SU-DHL-6 (cell line): Measurements from ENCODE around the gene CCDC85A.

Experiments used
- H2AFZ ChIP-seq: fragments of 200-600 bp; sonication (generic); 2 replicates; pipeline ENCODE4 v1.6.1; 2014; ENCODE audit warnings: low read depth, mild to moderate bottlenecking, moderate library complexity, mixed read lengths, antibody characterized with exemption, low read length; ENCODE audit not compliant: severe bottlenecking
- H3F3A ChIP-seq: fragments of 200-600 bp; shearing (Covaris generic); 2 replicates; pipeline ENCODE4 v1.6.0; 2016; ENCODE audit warnings: antibody characterized with exemption, mild to moderate bottlenecking; ENCODE audit not compliant: insufficient read depth
- H3K27ac ChIP-seq: fragments of 200-600 bp; sonication (generic); 2 replicates; pipeline ENCODE4 v1.5.1; 2016; ENCODE audit warnings: low read depth, mild to moderate bottlenecking, low read length, moderate library complexity, mixed read lengths
- H3K27me3 ChIP-seq: fragments of 200-600 bp; sonication (generic), shearing (Covaris generic); 2 replicates; pipeline ENCODE4 v1.6.0; 2014; ENCODE audit warnings: mild to moderate bottlenecking, low read length
- H3K36me3 ChIP-seq: fragments of 200-600 bp; sonication (generic); 2 replicates; pipeline ENCODE4 v1.6.1; 2014; ENCODE audit warnings: mild to moderate bottlenecking, low read length, mixed read lengths
- H3K4me2 ChIP-seq: fragments of 300-600, 200-600 bp; shearing (Covaris generic), sonication (generic); 2 replicates; pipeline ENCODE4 v1.6.0; 2014; ENCODE audit warnings: low read length, low read depth, mild to moderate bottlenecking; ENCODE audit not compliant: poor library complexity, severe bottlenecking
- H3K4me3 ChIP-seq: fragments of 200-600 bp; sonication (generic); 2 replicates; pipeline ENCODE4 v1.5.1; 2014; ENCODE audit warnings: antibody characterized with exemption, low read length, mild to moderate bottlenecking, mixed read lengths; ENCODE audit not compliant: insufficient read depth, poor library complexity, severe bottlenecking
- H3K79me2 ChIP-seq: fragments of 200-600 bp; sonication (generic); 2 replicates; pipeline ENCODE4 v1.6.1; 2014; ENCODE audit warnings: mild to moderate bottlenecking, low read length, moderate library complexity; ENCODE audit not compliant: insufficient read depth
- H3K9ac ChIP-seq: fragments of 200-600 bp; sonication (generic); 2 replicates; pipeline ENCODE4 v1.7.0; 2014; ENCODE audit warnings: mild to moderate bottlenecking, low read length
- H3K9me2 ChIP-seq: fragments of 200-600 bp; sonication (generic); replicated peaks from 2 replicates; pipeline ENCODE4 v1.6.1; 2014; ENCODE audit warnings: low read length; ENCODE audit not compliant: insufficient read depth
- H3K9me3 ChIP-seq: fragments of 200-600 bp; sonication (generic); 2 replicates; pipeline ENCODE4 v1.6.1; 2014; ENCODE audit warnings: low read length, mixed read lengths; ENCODE audit not compliant: insufficient read depth
- H4K20me1 ChIP-seq: fragments of 200-600 bp; sonication (generic); 2 replicates; pipeline ENCODE4 v1.6.1; 2014; ENCODE audit warnings: low read depth, mild to moderate bottlenecking, antibody characterized with exemption, low read length, moderate library complexity, mixed read lengths
- CTCF ChIP-seq: fragments of 200-600 bp; sonication (generic); IDR thresholded peaks from one replicate; pipeline ENCODE4 v1.5.1; 2017; ENCODE audit warnings: antibody characterized with exemption, mild to moderate bottlenecking, low read length, moderate library complexity; ENCODE audit not compliant: insufficient read depth, poor library complexity, severe bottlenecking
- EZH2phosphoT487 ChIP-seq: fragments of 200-600 bp; sonication (generic), shearing (Covaris generic); conservative IDR thresholded peaks from 2 replicates; pipeline ENCODE4 v1.6.1; 2018; ENCODE audit warnings: mild to moderate bottlenecking, antibody characterized with exemption, low read length, moderate library complexity, mixed read lengths

CCDC85A gene

GRCh38 chr2:56207760-56208159 lies 24.0 kb downstream of the CCDC85A start:
- Histone ChIP-seq H3K27me3 (no peaks in the 10 kb centered on the region), H4K20me1 (no peaks in the 10 kb centered on the region), H3K79me2 (no peaks in the 10 kb centered on the region), H3K36me3 (no peaks in the 10 kb centered on the region), H3K27ac (no peak overlapping the region), H2AFZ (no peak overlapping the region), H3K4me3 (no peak overlapping the region), H3K9me2 (no peaks in the 10 kb centered on the region), H3K9me3 (no peaks in the 10 kb centered on the region), H3K4me2 (no peak overlapping the region), H3K9ac (no peak overlapping the region), H3F3A (no peaks in the 10 kb centered on the region)
- TF ChIP-seq EZH2phosphoT487 (no peak), CTCF (no peak)

- Histone ChIP-seq H4K20me1 (no peaks in the 10 kb centered on the region), H3K27ac (no peak overlapping the region), H3F3A (no peaks in the 10 kb centered on the region), H3K9me2 (no peaks in the 10 kb centered on the region), H3K4me3 (no peak overlapping the region), H3K4me2 (no peak overlapping the region), H2AFZ (no peak overlapping the region), H3K79me2 (no peaks in the 10 kb centered on the region), H3K27me3 (no peaks in the 10 kb centered on the region), H3K9ac (no peak overlapping the region), H3K9me3 (no peaks in the 10 kb centered on the region), H3K36me3 (no peaks in the 10 kb centered on the region)
- TF ChIP-seq CTCF (no peak), EZH2phosphoT487 (no peak)
Measured at GRCh38 chr2:56208380-56208779, 24.6 kb downstream of the CCDC85A start.

- Histone ChIP-seq H3K9me3 (no peaks in the 10 kb centered on the region), H3K9me2 (no peaks in the 10 kb centered on the region), H3K4me3 (no peak overlapping the region), H3K4me2 (no peak overlapping the region), H3K27me3 (no peaks in the 10 kb centered on the region), H3K79me2 (no peaks in the 10 kb centered on the region), H4K20me1 (no peaks in the 10 kb centered on the region), H2AFZ (no peak overlapping the region), H3K27ac (no peak overlapping the region), H3K36me3 (no peaks in the 10 kb centered on the region), H3K9ac (no peak overlapping the region), H3F3A (no peaks in the 10 kb centered on the region)
- TF ChIP-seq EZH2phosphoT487 (no peak), CTCF (no peak)
Measured at GRCh38 chr2:56209701-56210100, 25.9 kb downstream of the CCDC85A start.
